NCI-H82 treated with DMSO at 0.1 percent for 48 hours (cell line): Measurements from ENCODE around the gene ERC1.

Experiments used
- DNase-seq: peaks from one replicate; lab custom pipeline; 2025; ENCODE audit not compliant: unreplicated experiment; lab: John Stamatoyannopoulos, UW

ERC1 gene

DNA sequence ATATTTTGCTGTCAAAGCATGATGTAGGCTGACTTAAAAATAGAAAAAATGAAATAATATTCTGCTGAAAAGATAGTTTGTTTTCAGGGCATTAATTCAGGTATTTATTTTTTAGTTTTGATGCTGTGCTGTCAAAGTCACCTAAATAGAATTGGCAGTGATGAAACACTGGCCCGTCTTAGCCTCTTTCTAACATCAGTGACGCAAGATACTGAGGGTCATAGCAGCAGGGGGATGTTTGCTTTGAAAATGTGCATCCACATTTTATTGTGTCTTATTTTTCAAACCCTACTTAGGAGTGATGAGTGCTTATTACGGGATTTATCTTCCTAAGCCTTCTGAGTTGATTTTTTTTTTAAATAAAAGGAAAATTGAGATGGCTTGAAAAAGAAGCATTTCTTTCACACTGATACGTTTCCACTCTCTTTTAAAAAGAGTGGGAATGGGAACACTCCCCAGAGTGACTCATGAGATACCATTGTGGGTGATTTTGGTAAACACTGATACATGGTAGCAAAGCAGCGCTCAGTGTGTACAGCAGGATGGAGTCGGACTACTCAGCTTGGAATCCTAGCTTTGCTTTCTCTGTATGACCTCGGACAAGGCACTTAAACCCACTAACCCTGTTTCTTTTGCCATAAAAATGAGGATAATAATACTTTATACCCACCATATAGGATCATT lies 290.8 kb downstream of the ERC1 start:
- DNase-seq, result peak; percentile 7

DNA sequence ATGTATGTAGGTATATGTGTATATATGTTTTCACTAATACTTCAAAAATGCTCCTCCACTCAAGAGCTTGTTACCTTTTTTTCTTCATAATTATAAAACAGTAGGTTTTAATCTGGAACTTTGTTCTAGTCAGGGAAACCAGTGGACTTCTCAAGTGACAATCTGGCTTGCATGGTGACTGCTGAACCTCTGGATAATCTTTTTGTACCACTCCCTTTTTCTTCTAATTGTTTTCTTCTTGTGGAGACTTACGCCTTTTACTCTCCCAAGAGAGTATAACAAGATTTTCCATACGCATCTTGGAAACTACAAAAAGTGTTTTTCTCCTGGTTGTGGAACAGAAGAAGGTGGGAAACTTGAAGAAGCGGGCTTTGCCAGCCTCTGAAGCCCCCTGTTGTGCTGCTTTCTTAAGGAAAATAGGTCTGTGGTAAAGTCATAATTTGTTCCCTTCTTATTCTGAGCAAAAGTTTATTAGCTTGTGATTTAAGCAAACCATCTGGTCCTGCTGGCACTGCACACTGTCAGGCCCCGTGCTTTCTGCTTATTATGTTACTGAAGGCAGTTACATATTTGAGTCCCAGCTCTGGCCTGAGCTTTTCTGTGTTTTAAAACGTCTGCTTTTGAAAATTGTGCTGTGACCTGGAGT lies 291.8 kb downstream of the ERC1 start:
- DNase-seq, result peak; percentile 52

DNA sequence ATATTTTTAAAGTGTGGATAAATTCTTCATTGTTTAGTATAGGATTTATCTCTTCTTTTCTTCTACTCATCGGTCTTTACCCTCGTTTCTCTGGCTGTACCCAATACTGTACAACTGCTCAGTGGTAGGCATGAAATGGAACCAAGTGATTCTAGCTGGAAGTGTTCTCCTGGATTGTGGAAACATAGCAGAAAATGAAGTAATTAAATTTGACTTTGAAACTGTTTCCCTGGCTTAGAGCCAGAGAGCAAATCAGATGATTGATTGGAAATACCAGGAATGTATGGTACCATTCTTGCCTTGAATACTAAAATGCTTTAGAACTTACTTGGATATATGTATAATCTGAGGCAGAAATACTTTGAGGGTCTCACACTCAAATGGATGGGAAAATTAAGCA lies 292.3 kb downstream of the ERC1 start:
- no peak for DNase-seq

DNA sequence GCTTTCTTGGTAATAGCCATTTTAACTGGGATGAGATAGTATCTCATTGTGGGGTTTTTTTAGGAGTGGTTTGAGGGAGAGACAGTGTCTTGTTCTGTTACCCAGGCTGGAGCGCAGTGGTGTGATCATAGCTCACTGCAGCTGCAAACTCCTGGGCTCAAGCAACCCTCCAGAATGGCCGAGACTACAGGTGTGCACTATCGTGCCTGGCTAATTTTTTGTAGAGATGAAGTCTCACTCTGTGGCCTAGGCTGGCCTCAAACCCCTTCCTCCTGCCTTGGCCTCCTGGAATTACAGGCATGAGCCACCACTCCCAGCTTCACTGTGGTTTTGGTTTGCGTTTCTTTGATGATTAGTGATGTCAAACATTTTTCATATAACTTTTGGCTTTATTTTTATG lies 293.6 kb downstream of the ERC1 start:
- no peak for DNase-seq

DNA sequence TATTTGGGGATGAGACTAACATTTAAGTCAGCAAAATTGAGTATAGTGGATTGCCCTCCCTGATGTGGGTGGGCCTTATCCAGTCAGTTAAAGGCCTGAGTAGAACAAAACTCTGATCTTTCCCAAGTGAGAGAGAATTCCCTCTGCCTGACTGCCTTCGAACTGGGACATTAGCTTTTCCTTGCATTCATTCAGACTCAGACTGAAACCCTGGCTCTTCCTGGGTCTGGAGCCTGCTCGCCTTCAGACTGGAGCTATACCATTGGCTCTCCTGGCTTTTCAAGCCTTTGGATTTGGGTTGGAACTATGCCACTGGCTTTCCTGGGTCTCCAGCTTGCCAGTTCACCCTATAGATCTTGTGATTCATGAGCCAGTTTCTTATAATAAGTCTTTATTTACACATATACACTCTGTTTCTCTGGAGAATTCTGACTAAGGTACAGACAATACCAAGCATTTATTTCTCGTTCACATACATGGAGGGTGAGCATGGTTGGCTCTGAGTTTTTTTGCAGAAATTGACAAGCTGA lies 296.5 kb downstream of the ERC1 start:
- no peak for DNase-seq

DNA sequence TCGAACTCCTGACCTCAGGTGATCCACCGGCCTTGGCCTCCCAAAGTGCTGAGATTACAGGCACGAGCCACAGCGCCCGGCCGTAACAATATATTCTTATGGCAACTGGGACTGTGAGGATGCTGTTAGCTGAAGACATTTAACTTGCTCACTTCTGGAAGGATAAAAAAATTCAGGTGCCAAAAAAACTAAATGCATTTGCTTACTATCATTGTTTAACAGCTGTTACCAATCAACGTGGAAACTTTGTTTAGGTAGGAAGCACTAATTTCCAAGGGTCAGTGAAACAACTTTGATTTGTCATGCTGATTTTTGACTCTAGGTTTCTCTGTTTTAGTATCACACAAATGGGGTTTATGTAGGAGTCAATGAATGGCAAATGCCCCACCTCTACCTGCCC lies 297.3 kb downstream of the ERC1 start:
- DNase-seq, result no peak

DNA sequence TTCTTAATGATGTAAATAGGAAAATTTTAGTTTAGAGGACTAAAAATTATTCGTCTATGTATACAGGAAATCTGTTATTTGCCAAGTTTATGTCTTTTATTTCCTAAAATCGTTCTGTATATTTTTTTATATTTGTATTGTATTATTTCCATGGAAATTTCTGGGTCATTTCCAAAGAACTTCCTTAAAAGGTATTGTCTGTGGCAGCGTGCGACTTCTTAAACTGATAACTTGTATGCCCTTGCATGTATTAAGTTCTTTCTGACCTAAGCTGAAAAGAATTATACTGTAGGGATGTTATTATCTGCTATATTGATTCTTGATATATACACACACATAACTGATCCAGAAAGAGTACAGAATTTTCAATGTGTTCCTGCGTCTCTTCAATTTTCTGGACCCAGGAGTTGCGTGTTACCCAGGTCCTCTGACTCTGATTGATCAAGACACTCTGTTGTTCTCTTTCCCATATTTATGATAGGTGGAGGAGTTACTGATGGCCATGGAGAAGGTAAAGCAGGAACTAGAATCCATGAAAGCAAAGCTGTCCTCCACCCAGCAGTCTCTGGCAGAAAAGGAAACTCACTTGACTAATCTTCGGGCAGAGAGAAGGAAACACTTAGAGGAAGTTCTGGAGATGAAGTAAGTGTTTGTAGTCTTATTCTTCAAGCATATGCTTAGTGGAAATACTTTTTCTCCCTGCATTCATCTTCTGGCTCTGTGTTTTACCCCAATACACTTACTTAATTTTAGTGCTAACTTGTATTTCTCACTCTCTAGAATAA lies 298.5 kb downstream of the ERC1 start:
- DNase-seq, result no peak

DNA sequence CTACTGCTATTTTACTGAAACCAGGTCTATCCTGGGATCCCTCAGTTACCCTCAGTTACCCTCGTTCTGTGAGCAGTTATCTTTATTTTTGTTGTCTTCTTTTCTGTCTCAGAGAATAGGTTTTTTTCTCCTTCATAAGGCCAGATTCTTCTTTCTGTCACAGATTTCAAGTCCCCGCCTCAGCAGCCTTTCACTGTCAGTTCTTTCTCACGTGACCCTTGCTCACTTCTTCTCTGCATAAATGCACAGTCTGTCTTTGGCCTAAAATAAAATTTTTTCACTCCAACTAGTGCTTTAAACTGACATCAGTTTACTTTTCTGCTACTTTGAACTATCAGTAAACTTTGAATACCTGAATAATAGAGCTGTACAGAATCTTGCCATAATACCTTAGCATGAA lies 299.7 kb downstream of the ERC1 start:
- DNase-seq, result no peak

DNA sequence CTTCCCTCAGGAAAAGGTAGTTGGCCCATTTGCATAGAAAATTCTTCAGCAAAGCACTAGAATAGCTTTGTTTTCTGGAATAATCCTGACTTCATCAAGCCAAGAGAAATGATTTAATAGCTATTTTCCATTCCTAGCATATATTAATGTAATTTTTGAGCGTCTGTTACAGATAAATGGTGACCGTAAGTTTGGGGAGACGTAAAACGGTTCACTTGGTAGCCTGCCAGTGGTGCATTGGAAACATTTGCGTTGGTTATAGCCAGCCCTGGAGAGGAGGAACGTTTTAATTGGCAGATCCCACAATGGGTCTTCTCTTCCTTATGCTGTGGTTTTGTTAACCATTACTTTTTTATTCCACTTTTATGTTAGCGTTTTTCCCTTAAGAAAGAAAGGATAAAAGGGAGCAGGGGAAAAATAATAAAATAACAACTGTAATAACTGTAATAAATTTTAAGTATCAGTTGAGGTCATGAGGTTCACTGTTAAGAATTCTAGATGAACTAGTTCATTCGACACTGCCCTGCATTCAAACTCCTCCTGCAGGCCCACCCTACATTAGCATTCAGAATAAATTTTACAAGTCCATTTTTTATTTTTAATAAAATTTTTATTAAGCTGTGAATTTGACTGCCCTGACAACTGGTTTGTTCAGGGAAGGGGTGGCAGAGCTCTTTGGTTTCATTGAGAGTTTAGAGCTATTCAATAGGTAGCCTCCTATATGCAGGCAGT lies 300.7 kb downstream of the ERC1 start:
- DNase-seq, result no peak

DNA sequence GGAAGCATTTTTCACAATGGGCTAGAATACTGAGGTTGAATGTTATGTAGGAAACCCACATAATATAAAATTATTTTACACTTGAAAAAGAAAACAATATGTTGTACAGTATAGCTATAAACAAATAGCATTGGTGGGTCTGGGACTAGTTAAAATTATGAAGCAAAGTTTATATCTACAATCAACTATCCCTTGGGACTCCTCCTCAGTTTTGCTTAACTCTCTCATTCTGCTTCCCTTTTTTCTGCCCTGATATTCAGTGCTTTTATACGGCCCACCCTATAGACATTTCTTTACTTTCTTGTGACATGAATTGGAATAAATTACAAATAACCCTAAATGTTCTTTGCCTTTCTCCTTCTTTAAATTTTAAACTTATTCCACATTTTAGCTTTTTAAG lies 302.9 kb downstream of the ERC1 start:
- DNase-seq, result no peak

DNA sequence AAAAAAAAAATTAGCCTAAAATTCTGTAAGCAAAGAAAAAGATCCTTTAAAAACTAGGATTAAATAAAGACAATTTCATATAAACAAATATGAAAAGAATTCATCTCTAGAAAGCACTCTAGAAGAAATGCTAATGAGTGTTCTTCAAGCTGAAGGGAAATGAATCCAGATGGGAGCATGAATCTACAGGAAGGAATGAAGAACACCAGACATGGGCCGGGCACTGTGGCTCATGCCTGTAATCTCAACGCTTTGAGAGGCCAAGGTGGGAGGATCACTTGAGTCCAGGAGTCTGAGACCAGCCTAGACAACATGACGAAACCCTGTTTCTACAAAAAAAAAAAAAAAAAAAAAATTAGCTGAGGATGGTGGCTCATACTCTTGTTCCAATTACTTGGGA lies 306.2 kb downstream of the ERC1 start:
- DNase-seq, result no peak

DNA sequence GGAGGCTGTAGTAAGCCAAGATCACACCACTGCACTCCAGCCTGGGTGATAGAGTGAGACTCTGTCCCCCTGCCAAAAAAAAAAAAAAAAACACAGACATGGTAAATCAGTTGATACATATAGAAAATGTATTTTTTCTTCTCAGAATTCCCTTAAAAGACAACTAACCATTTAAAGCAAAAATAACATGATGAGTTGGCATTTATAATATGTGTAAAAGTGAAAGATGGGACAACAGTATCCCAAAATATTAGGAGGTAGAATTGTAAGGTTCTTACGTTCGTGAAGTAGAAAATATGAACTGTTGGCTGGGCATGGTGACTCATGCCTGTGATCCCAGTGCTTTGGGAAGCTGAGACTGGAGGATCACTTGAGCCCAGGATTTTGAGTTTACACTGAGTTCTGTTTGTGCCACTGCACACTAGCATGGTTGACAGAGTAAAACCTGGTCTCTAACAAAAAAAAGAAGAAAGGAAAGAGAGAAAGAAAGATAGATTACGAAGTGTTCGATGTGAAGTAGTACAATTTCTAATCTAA lies 306.7 kb downstream of the ERC1 start:
- no peak for DNase-seq

DNA sequence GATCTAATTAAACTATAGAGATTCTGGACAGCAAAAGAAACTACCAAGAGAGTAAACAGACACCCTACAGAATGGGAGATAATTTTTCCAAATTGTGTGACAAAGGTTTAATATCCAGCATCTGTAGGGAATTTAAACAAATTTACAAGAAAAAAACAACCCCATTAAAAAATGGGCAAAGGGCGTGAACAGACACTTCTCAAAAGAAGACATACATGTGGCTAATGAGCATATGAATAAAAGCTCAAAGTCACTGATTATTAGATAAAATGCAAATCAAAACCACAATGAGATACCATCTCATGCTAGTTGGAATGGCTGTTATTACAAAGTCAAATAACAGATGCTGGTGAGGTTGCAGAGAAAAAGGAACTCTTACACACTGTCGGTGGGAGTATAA lies 309.4 kb downstream of the ERC1 start:
- no peak for DNase-seq

DNA sequence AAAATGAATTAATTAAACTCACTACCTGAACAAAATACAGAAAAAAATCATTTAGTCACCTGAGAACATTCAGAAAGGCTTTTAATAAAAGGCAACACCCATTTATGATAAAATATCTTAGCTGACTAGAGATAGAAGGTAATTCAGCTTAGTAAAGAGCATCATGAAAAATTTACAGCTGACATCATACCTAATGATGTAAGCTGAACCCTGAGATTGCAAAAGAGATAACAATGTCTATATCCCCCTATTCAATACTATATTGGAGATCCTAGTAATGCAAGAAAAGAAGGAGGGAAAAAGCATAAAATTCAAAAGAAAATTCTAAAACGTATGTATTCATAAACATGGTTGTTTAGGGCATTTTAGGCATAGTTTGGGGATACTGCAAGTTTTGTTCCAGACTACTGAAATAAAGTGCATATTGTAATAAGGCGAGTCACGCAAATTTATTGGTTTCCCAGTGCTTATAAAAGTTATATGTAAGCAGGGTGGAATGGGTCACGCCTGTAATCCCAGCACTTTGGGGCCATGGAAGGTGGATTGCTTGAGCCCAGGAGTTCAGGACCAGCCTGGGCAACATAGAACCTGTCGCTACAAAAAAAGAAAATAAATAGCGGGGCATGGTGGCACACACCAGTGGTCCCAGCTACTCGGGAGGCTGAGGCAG lies 311.3 kb downstream of the ERC1 start:
- DNase-seq, result no peak

DNA sequence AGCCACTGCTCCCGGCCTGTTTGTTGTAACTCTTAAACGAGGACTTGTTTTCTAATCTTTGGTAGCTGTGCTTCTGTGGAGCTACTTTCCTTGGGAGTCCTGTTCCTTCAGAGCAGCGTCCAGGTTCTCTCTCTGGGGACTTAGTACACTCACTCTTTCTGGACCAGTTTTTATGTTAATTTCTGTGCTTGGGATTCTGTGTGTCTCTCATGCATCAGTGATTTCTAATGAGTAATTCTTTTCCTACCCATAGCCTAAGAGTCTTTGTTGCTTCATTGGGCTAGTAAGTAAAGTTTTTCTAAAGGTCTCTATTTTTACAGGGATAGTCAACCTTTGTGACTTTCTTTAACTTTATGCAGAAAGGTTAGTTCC lies 314.0 kb downstream of the ERC1 start:
- DNase-seq, result no peak

DNA sequence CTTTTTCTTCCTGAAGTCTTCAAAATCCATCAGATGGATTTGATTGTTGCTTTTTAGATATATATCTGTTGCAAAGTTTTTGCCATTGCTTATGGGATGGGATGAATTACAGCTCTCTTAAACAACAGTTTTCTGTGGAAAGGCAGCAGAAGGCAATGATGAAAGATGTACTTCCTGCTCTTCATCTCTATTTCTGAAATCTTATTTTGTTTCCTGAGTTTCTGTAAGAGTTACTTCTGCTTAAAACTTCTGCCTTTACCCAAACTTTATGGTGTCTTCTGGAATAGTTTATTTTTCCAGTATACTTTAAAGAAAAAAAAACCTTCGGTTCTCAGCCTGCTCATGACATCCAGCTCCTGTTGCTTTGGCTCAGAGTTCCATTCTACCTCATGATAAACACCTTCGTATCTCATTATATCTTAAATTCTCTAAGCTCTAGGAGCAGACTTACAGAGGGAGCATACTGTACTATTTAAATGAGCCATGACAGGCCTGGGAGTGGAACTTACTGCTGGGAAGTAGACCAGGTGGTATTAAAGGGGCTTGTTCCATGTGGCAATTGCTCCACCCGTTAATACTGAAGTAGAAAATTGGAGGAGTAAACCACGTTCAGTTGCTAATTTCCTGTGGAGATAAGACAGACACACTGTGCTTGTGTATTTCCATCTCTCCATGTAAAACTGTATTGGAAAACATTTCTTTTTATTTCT lies 314.9 kb downstream of the ERC1 start:
- DNase-seq, result no peak

DNA sequence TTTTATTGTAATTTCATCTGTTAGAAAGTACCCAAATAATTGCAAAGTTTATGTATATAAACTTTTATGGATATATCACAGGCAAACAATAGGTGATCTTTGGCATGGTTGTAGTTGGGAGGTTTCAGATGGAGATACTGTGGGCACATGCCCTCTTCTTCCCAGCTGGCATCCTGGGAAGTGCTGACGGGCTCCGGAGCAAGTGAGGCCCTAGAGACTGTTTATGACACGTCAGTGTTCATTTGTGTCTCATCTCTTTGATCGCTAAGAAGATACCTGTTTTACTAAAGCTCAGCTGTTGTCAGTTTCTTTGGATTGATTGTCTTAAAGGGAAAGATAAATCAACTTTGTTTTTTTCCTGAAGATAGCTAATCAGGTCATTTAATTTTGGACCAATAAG lies 315.8 kb downstream of the ERC1 start:
- DNase-seq, result no peak

DNA sequence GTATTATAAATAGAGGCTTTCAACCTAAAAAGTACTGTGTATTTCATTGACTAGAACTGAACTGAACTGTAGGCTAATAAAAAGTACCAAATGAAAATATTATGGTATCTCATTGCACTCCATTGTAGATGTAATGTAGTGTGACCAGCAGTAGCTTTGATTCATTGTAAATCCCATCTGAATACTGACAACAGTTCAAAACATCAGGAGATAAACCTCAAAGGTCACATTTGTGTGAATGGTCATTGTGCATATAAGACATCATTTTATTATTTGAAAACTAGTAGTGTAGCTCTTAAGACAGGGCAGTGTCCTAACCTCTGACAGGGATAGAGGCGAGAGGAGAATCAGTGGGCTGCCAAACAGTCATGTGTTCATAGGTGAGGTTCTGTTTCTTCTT lies 316.8 kb downstream of the ERC1 start:
- no peak for DNase-seq

DNA sequence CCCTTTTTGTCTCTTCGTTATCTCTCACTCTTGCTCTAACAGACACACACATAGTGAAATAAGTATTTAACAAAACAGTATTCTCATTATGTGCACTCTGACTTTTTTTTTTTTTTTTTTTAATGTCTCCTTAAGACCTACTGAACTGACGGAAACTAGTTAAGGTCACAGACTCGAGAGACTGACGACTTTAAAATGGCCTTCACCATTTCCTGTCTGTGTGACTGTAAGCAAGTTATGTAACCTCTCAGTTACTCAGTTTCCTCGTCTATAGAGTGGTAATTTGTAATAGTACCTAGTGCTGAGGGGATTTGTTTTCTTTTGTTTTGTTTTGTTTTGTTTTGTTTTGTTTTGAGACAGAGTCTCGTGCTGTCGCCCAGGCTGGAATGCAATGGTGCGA lies 318.6 kb downstream of the ERC1 start:
- no peak for DNase-seq

DNA sequence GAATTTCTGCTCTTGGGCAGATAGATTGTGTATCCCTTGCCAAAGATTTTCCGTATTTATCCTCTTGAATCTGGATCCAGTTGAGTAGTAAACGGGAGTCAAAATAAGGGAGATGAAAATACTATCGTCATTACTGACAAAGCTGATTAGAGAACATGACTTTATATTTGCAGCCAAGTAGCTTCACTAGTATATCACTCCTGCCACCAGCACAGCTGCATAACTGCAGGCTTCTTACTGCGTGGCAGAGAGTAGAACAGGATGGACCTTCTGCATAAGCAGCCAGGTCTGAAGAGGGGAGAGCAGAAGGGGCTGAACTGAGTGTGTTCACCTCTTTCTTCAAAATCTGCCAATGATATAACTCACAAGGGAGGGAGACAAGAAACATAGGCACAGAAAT lies 319.6 kb downstream of the ERC1 start:
- DNase-seq, result no peak
